GM18867 (cell line): ENCODE measurements around the gene DAB1.

ENCODE experiments used
- ATAC-seq: cut with Tn5 transposase; IDR thresholded peaks from one replicate; pipeline ENCODE4 v1.9.1; 2021; ENCODE audit warnings: mild to moderate bottlenecking, moderate library complexity; ENCODE audit not compliant: unreplicated experiment

DAB1 gene

GRCh38 chr1:57179001-57179400, 244.9 kb downstream of the DAB1 start:
- ATAC-seq: no peak

- no peak for ATAC-seq
Measured at GRCh38 chr1:57175506-57175905, 248.4 kb downstream of the DAB1 start.

- ATAC-seq: no peak
Measured at GRCh38 chr1:57172040-57172439, 251.8 kb downstream of the DAB1 start.

- ATAC-seq: no peak
Measured at GRCh38 chr1:57167997-57168396, 255.9 kb downstream of the DAB1 start.

GRCh38 chr1:57165546-57165945, 258.3 kb downstream of the DAB1 start:
- ATAC-seq: no peak

- ATAC-seq: no peak
Measured at GRCh38 chr1:57164584-57164983, 259.3 kb downstream of the DAB1 start.

- no peak for ATAC-seq
Measured at GRCh38 chr1:57163789-57164188, 260.1 kb downstream of the DAB1 start.

- ATAC-seq: no peak
Measured at GRCh38 chr1:57163325-57163724, 260.5 kb downstream of the DAB1 start.

GRCh38 chr1:57162607-57163261, 261.1 kb downstream of the DAB1 start:
- no peak for ATAC-seq

GRCh38 chr1:57160594-57160993, 263.3 kb downstream of the DAB1 start:
- ATAC-seq: no peak

- ATAC-seq: no peak
Measured at GRCh38 chr1:57158604-57158998, 265.3 kb downstream of the DAB1 start.

GRCh38 chr1:57157818-57158603, 265.8 kb downstream of the DAB1 start:
- no peak for ATAC-seq

- no peak for ATAC-seq
Measured at GRCh38 chr1:57156907-57157306, 267.0 kb downstream of the DAB1 start.

- ATAC-seq: no peak
Measured at GRCh38 chr1:57146100-57146499, 277.8 kb downstream of the DAB1 start.

GRCh38 chr1:57142999-57143398, 280.9 kb downstream of the DAB1 start:
- ATAC-seq: no peak

- no peak for ATAC-seq
Measured at GRCh38 chr1:57142169-57142568, 281.7 kb downstream of the DAB1 start.

- ATAC-seq: no peak
Measured at GRCh38 chr1:57138432-57139078, 285.3 kb downstream of the DAB1 start.

GRCh38 chr1:57137980-57138379, 285.9 kb downstream of the DAB1 start:
- ATAC-seq: peak; percentile 69

- ATAC-seq: no peak
Measured at GRCh38 chr1:57134803-57135202, 289.1 kb downstream of the DAB1 start.

GRCh38 chr1:57133686-57134085, 290.2 kb downstream of the DAB1 start:
- no peak for ATAC-seq

GRCh38 chr1:57132993-57133622, 290.8 kb downstream of the DAB1 start:
- no peak for ATAC-seq
